ENCODE results near the gene DNAI1.

The DNAI1 gene

DNA sequence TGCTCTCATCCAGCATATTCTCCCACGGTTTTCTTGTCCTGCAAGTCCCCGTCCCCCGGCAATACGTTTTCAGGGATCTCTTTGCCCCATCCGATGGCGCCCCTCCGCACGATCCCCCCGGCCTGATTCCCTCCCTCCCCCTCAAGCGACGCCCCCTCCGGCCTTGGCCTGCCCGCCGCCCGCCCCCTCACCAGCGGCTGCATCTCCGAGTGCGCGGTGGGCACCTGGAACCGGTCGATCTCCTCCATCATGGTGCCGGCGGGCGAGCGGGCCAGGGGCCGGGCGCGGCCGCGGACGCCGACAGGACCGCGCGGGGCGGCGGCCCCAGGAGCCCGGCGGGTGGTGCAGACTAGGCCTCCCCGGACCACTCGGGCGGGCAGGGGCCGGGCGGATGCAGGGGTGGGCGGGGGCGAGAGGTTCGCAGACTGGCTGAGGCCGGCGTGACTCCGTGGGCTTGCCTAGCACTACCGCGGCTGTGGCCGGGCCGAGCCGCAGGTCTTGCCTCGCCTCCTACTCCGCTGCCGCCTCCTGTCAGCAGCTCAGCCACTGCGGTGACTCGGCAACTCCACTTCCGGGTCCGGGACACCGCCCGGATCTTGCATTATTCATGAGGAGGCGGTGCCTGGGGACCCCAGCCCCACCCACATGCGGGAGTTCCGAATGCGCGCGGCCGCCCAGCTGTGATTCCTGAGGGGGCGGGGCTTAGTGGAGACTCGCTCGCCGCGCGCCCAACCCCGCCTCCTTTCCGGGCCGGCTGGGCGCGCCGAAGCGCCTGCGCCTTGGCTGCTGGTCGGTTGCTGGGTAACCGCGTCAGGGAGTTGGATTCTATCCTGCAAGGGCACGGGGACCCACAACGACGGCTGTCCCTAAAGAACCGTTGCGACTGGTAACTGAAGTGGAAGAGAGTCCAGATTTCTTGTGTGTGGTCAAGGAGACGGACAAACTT, at the start of gene DNAI1, which contains the start of gene FAM219A:
TSS of gene DNAI1 (plus strand) at position 793 of the 946 bp plus-strand sequence. CDS start 201 bp downstream, outside the sequence.
TSS of gene FAM219A (minus strand) at position 558 of the 946 bp plus-strand sequence. CDS start at position 251, 307 bp downstream.
- TF ChIP-seq, protein P1, sequence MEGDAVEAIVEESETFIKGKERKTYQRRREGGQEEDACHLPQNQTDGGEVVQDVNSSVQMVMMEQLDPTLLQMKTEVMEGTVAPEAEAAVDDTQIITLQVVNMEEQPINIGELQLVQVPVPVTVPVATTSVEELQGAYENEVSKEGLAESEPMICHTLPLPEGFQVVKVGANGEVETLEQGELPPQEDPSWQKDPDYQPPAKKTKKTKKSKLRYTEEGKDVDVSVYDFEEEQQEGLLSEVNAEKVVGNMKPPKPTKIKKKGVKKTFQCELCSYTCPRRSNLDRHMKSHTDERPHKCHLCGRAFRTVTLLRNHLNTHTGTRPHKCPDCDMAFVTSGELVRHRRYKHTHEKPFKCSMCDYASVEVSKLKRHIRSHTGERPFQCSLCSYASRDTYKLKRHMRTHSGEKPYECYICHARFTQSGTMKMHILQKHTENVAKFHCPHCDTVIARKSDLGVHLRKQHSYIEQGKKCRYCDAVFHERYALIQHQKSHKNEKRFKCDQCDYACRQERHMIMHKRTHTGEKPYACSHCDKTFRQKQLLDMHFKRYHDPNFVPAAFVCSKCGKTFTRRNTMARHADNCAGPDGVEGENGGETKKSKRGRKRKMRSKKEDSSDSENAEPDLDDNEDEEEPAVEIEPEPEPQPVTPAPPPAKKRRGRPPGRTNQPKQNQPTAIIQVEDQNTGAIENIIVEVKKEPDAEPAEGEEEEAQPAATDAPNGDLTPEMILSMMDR (IDR thresholded peaks at IDR 0.05) = no peak

DNA sequence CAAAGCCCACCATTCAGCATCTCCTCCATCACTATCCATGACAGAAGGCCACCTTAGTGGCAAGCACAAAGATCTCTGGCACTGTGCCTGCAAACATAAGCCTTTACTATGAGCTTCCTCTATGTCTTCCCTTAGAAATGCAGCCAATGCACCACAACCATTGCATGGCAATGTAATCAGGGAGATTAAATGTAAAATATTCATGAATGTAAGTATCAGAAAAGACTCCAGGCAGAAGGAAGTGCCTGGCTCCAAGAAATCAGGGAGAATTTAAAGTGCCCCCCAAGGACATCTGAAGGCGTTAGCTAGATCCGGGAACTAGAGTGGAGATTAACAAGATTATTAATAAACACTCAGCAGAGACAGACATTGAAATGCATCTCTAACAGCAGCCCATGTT, 49.5 kb upstream of the DNAI1 start:
- TF ChIP-seq, protein P1 (IDR thresholded peaks at IDR 0.05) = no peak

DNA sequence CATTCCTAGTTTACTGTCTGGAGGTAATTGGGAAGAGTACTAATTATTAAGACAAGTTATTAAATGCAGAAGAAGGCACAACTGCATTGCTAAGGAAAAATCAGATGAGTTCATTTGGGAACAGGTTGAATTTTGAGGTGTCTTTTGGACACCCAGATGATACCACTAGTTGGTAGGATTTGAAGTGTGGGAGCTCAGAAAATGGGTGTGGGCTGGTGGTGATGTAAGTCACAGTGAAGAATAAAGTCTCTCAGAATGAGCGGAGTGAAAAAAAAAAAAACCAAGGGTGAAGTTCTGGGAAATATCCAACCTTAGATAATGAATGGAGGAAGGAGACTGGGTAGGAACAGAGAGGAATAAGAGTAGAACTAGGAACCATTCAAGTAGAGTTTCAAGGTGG, 46.3 kb upstream of the DNAI1 start:
- TF ChIP-seq, protein P1 (IDR thresholded peaks at IDR 0.05) = no peak

DNA sequence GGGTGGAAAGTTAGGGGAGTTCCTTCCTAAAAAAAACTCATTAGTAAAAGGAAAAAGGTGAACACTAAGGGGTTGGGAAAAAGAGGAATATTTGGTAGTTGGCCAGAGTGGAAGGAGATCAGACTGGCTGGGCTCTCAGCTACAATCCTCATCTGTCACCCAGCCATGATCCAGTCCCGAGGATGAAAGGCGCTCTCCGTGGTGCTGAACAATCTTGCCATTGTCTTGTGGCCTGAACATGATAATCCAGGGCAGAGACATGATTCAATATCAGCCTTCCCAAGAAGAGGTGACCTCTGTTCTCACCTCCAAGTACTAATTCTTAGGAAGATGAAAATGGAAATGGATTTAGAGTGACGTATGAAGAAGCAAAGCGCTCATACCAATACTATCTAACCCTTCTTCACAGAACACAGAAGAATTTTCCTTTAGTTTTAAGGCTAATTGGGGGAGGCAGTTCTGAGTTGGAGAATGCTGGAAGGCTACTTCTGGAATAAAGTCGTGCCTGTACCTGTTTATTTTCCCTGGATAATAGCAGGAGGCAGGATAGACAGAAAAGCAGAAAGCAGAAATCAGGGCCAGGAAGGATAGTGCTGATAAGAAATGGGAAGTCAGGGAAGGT, 45.3 kb upstream of the DNAI1 start:
- TF ChIP-seq, protein P1 (IDR thresholded peaks at IDR 0.05) = no peak

DNA sequence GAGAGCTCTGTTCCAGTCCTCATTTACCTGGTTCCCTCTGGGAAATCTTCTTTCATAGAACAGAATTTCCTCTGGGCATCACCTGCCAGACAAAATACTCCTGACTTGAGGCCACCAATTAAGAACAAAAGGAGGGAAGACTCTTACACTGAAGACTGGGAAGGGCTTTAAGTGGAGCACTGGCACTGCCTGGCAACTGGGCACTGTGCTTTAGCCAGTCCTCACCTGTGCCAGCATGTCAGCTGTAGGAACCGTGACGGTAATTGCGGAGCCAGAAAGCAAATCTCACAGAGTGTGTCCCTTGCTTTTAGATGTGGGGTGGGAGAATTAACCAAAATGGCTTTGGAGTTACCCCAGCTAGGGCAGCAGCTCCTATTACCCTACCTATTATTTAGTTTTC, 40.9 kb upstream of the DNAI1 start:
- TF ChIP-seq, protein P1 (IDR thresholded peaks at IDR 0.05) = no peak

DNA sequence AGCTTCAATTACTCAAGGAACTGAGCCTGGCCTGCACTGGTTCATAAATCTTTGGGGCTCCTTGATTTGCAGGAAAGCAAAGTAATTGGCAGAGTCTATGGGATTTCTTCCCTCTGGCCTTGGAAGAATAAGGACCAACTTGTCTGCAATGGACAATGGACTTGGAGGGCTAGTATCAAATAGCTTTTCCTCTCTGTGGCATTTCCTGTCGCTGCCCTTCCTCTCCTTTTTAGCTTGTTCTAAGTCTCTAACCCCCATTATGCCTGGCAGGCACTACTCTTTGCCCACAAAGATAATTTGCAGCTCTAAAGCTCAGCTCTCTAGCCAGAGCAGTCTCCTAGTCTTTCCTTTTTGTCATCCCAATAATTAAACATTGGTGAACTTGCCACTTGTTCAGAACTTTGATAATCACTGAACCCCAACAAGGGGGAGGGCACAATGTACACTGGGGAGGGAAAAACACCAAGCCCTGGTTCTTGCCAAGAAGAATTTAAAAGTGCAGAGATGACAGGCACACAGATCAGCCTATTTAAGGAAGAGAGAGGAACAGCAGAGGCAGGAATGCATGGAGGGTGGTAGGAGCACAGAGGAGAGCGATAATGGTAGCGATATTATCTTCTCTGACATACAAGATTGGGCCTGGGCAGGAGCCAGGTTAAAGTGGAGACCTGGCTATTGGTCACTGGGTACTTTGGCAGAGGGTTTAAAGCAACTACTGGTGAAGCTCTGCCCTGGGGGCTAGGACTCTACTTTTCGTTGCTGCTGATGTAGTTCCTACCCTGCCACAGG, 38.7 kb upstream of the DNAI1 start:
- TF ChIP-seq, protein P1 (IDR thresholded peaks at IDR 0.05) = no peak

Measured in LNCAP (cell line).